Measurements from ENCODE around the gene EYA4.

Gene EYA4

DNA sequence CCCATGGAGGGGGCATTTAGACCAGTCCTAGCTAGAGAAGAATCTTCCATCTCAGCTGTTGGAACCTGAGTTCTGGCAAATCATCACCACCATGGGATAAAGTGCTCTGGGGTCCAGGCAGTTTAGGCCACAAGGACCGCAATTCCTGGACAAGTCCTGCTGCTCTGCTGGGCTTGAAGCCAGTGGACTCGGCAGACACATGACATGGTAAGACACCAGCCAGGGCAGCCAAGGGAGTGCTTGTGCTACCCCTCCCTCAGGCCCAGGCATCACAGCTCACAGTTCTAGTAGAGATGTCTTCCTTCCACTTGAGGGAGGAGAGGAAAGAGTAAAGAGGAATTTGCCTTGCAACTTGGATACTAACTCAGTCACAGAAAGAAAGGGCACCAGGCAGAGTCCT, 246.0 kb downstream of the EYA4 start:
- Histone ChIP-seq H3K4me1 (ENCODE audit: control insufficient read depth in 1 of 2, insufficient read depth in 2 of 2, low read length in 2 of 2) (no peaks in the 10 kb centered on the region), H3K27me3 (ENCODE audit: control insufficient read depth in 1 of 2, insufficient read depth in 2 of 2, low read length in 2 of 2) (no peaks in the 10 kb centered on the region), H3K27ac (ENCODE audit: low read depth, low read length) (no peak overlapping the region), H3K9me3 (ENCODE audit: control insufficient read depth in 1 of 2, low read length in 2 of 2) (no peaks in the 10 kb centered on the region), H3K4me3 (ENCODE audit: low read depth in 1 of 2, low read length in 2 of 2) (no peak overlapping the region), H3K9ac (ENCODE audit: low read depth in 1 of 2, low read length in 2 of 2) (no peak overlapping the region), H3K36me3 (ENCODE audit: control insufficient read depth in 1 of 2, insufficient read depth in 2 of 2, low read length in 2 of 2) (no peaks in the 10 kb centered on the region)

GRCh38 chr6:133495205-133495903, 254.2 kb downstream of the EYA4 start:
- no peaks in the 10 kb centered on the region for H3K9me3 ChIP-seq (ENCODE audit: control insufficient read depth in 1 of 2, low read length in 2 of 2)
- no peaks in the 10 kb centered on the region for H3K4me1 ChIP-seq (ENCODE audit: control insufficient read depth in 1 of 2, insufficient read depth in 2 of 2, low read length in 2 of 2)
- H3K36me3 ChIP-seq (ENCODE audit: control insufficient read depth in 1 of 2, insufficient read depth in 2 of 2, low read length in 2 of 2): no peaks in the 10 kb centered on the region
- no peak overlapping the region for H3K4me3 ChIP-seq (ENCODE audit: low read depth in 1 of 2, low read length in 2 of 2)
- H3K27ac ChIP-seq (ENCODE audit: low read depth, low read length): no peak overlapping the region
- H3K27me3 ChIP-seq (ENCODE audit: control insufficient read depth in 1 of 2, insufficient read depth in 2 of 2, low read length in 2 of 2): no peaks in the 10 kb centered on the region
- no peak overlapping the region for H3K9ac ChIP-seq (ENCODE audit: low read depth in 1 of 2, low read length in 2 of 2)

DNA sequence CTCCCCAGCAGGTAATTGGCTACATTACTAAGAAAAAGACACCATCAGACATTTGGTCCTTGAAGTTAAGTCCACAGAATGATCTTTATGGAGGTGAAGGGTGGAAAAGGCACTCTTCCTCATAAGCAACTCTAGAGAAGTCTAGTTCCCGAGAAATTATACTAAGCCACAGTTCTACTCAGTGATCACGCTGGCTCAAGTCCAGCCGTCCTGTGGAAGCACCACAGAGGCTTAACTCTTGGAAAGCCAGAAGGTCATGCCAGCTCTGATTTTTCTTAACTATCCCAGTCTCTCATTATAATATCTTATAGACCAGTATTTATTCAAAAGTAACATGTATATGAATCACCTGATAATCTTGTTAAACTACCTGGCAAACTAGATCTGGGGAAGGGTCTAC, 258.5 kb downstream of the EYA4 start:
- H3K4me1 ChIP-seq (ENCODE audit: control insufficient read depth in 1 of 2, insufficient read depth in 2 of 2, low read length in 2 of 2): no peaks in the 10 kb centered on the region
- H3K9ac ChIP-seq (ENCODE audit: low read depth in 1 of 2, low read length in 2 of 2): no peak overlapping the region
- no peak overlapping the region for H3K4me3 ChIP-seq (ENCODE audit: low read depth in 1 of 2, low read length in 2 of 2)
- no peaks in the 10 kb centered on the region for H3K9me3 ChIP-seq (ENCODE audit: control insufficient read depth in 1 of 2, low read length in 2 of 2)
- H3K27ac ChIP-seq (ENCODE audit: low read depth, low read length): no peak overlapping the region
- no peaks in the 10 kb centered on the region for H3K27me3 ChIP-seq (ENCODE audit: control insufficient read depth in 1 of 2, insufficient read depth in 2 of 2, low read length in 2 of 2)
- H3K36me3 ChIP-seq (ENCODE audit: control insufficient read depth in 1 of 2, insufficient read depth in 2 of 2, low read length in 2 of 2): no peaks in the 10 kb centered on the region

DNA sequence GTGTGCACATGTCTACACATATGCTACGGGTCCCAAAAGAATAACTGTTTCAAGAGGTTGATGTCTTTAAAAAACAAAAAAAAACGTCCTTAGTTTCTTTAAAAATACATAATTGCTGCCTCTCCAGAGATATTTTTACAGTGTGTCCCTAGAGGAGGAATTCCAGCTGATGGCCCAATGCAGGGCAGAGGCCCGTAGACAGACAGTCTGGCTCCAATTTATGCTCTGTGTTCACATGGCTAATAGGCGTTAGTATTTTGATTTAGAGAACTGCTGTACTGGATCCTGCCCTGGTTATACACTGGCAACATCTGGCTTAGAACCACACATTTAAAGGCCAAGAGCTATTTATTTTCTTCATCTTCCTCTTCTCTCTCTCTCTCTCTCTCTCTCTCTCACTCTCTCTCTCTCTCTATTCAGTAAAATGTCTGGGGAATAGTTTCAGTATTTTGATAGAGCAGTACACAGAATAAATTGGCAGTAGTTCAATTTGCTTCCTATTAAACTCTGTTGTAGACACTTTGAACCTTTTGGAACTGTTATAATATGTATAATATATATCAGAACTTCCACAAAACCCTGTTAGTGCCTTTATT, 260.6 kb downstream of the EYA4 start:
- Histone ChIP-seq H3K4me3 (ENCODE audit: low read depth in 1 of 2, low read length in 2 of 2) (no peak overlapping the region), H3K27me3 (ENCODE audit: control insufficient read depth in 1 of 2, insufficient read depth in 2 of 2, low read length in 2 of 2) (no peaks in the 10 kb centered on the region), H3K9me3 (ENCODE audit: control insufficient read depth in 1 of 2, low read length in 2 of 2) (no peaks in the 10 kb centered on the region), H3K4me1 (ENCODE audit: control insufficient read depth in 1 of 2, insufficient read depth in 2 of 2, low read length in 2 of 2) (no peaks in the 10 kb centered on the region), H3K27ac (ENCODE audit: low read depth, low read length) (no peak overlapping the region), H3K9ac (ENCODE audit: low read depth in 1 of 2, low read length in 2 of 2) (no peak overlapping the region), H3K36me3 (ENCODE audit: control insufficient read depth in 1 of 2, insufficient read depth in 2 of 2, low read length in 2 of 2) (no peaks in the 10 kb centered on the region)

- H3K4me3 ChIP-seq (ENCODE audit: low read depth in 1 of 2, low read length in 2 of 2): no peak overlapping the region
- no peaks in the 10 kb centered on the region for H3K27me3 ChIP-seq (ENCODE audit: control insufficient read depth in 1 of 2, insufficient read depth in 2 of 2, low read length in 2 of 2)
Observed at GRCh38 chr6:133502441-133503335, 261.5 kb downstream of the EYA4 start.

GRCh38 chr6:133503336-133503729, 262.2 kb downstream of the EYA4 start:
- no peaks in the 10 kb centered on the region for H3K9me3 ChIP-seq (ENCODE audit: control insufficient read depth in 1 of 2, low read length in 2 of 2)
- no peaks in the 10 kb centered on the region for H3K36me3 ChIP-seq (ENCODE audit: control insufficient read depth in 1 of 2, insufficient read depth in 2 of 2, low read length in 2 of 2)
- no peak overlapping the region for H3K27ac ChIP-seq (ENCODE audit: low read depth, low read length)
- no peaks in the 10 kb centered on the region for H3K4me1 ChIP-seq (ENCODE audit: control insufficient read depth in 1 of 2, insufficient read depth in 2 of 2, low read length in 2 of 2)
- H3K4me3 ChIP-seq (ENCODE audit: low read depth in 1 of 2, low read length in 2 of 2): no peak overlapping the region
- no peaks in the 10 kb centered on the region for H3K27me3 ChIP-seq (ENCODE audit: control insufficient read depth in 1 of 2, insufficient read depth in 2 of 2, low read length in 2 of 2)
- H3K9ac ChIP-seq (ENCODE audit: low read depth in 1 of 2, low read length in 2 of 2): no peak overlapping the region

More at GRCh38 chr6:133502441-133503335, 261.5 kb downstream of the EYA4 start:
- H3K9me3 ChIP-seq (ENCODE audit: control insufficient read depth in 1 of 2, low read length in 2 of 2): no peaks in the 10 kb centered on the region
- H3K4me1 ChIP-seq (ENCODE audit: control insufficient read depth in 1 of 2, insufficient read depth in 2 of 2, low read length in 2 of 2): no peaks in the 10 kb centered on the region
- H3K27ac ChIP-seq (ENCODE audit: low read depth, low read length): no peak overlapping the region
- H3K36me3 ChIP-seq (ENCODE audit: control insufficient read depth in 1 of 2, insufficient read depth in 2 of 2, low read length in 2 of 2): no peaks in the 10 kb centered on the region
- H3K9ac ChIP-seq (ENCODE audit: low read depth in 1 of 2, low read length in 2 of 2): no peak overlapping the region

- Histone ChIP-seq H3K9ac (ENCODE audit: low read depth in 1 of 2, low read length in 2 of 2) (no peak overlapping the region), H3K27me3 (ENCODE audit: control insufficient read depth in 1 of 2, insufficient read depth in 2 of 2, low read length in 2 of 2) (no peaks in the 10 kb centered on the region), H3K4me3 (ENCODE audit: low read depth in 1 of 2, low read length in 2 of 2) (no peak overlapping the region), H3K9me3 (ENCODE audit: control insufficient read depth in 1 of 2, low read length in 2 of 2) (no peaks in the 10 kb centered on the region), H3K4me1 (ENCODE audit: control insufficient read depth in 1 of 2, insufficient read depth in 2 of 2, low read length in 2 of 2) (no peaks in the 10 kb centered on the region), H3K27ac (ENCODE audit: low read depth, low read length) (no peak overlapping the region), H3K36me3 (ENCODE audit: control insufficient read depth in 1 of 2, insufficient read depth in 2 of 2, low read length in 2 of 2) (no peaks in the 10 kb centered on the region)
Observed at GRCh38 chr6:133504158-133504557, 263.0 kb downstream of the EYA4 start.

DNA sequence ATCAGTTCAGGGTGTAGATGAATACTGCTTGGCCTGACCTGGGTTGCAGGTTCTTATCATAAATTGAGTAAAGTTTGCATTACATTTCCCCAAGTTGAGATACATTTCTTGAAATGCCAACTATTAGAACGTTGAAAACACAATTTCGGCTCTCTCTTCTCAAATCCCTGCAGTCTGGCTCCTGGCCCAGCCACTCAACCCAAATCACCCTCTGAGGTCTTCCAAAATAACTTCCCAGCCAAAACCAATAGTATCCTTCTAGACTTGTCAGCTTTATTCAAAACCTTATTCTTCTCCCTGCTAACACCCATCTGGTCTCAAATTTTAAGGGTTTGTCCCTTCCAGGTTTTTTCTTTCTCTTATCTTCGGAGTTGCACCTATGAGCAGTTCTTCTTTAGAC, 263.6 kb downstream of the EYA4 start:
- no peaks in the 10 kb centered on the region for H3K27me3 ChIP-seq (ENCODE audit: control insufficient read depth in 1 of 2, insufficient read depth in 2 of 2, low read length in 2 of 2)
- no peaks in the 10 kb centered on the region for H3K9me3 ChIP-seq (ENCODE audit: control insufficient read depth in 1 of 2, low read length in 2 of 2)
- no peak overlapping the region for H3K9ac ChIP-seq (ENCODE audit: low read depth in 1 of 2, low read length in 2 of 2)
- no peak overlapping the region for H3K27ac ChIP-seq (ENCODE audit: low read depth, low read length)
- H3K4me1 ChIP-seq (ENCODE audit: control insufficient read depth in 1 of 2, insufficient read depth in 2 of 2, low read length in 2 of 2): no peaks in the 10 kb centered on the region
- H3K36me3 ChIP-seq (ENCODE audit: control insufficient read depth in 1 of 2, insufficient read depth in 2 of 2, low read length in 2 of 2): no peaks in the 10 kb centered on the region
- H3K4me3 ChIP-seq (ENCODE audit: low read depth in 1 of 2, low read length in 2 of 2): no peak overlapping the region

GRCh38 chr6:133505681-133506080, 264.5 kb downstream of the EYA4 start:
- Histone ChIP-seq H3K27me3 (ENCODE audit: control insufficient read depth in 1 of 2, insufficient read depth in 2 of 2, low read length in 2 of 2) (no peaks in the 10 kb centered on the region), H3K36me3 (ENCODE audit: control insufficient read depth in 1 of 2, insufficient read depth in 2 of 2, low read length in 2 of 2) (no peaks in the 10 kb centered on the region), H3K4me3 (ENCODE audit: low read depth in 1 of 2, low read length in 2 of 2) (no peak overlapping the region), H3K27ac (ENCODE audit: low read depth, low read length) (no peak overlapping the region), H3K9ac (ENCODE audit: low read depth in 1 of 2, low read length in 2 of 2) (no peak overlapping the region), H3K4me1 (ENCODE audit: control insufficient read depth in 1 of 2, insufficient read depth in 2 of 2, low read length in 2 of 2) (no peaks in the 10 kb centered on the region), H3K9me3 (ENCODE audit: control insufficient read depth in 1 of 2, low read length in 2 of 2) (no peaks in the 10 kb centered on the region)

GRCh38 chr6:133512410-133513016, 271.4 kb downstream of the EYA4 start:
- H3K4me3 ChIP-seq (ENCODE audit: low read depth in 1 of 2, low read length in 2 of 2): no peak overlapping the region
- no peaks in the 10 kb centered on the region for H3K9me3 ChIP-seq (ENCODE audit: control insufficient read depth in 1 of 2, low read length in 2 of 2)
- H3K36me3 ChIP-seq (ENCODE audit: control insufficient read depth in 1 of 2, insufficient read depth in 2 of 2, low read length in 2 of 2): no peaks in the 10 kb centered on the region
- H3K27ac ChIP-seq (ENCODE audit: low read depth, low read length): no peak overlapping the region
- H3K27me3 ChIP-seq (ENCODE audit: control insufficient read depth in 1 of 2, insufficient read depth in 2 of 2, low read length in 2 of 2): no peaks in the 10 kb centered on the region
- H3K9ac ChIP-seq (ENCODE audit: low read depth in 1 of 2, low read length in 2 of 2): no peak overlapping the region
- no peaks in the 10 kb centered on the region for H3K4me1 ChIP-seq (ENCODE audit: control insufficient read depth in 1 of 2, insufficient read depth in 2 of 2, low read length in 2 of 2)
